Muscle layer of duodenum (tissue), 2 donors: ENCODE data around the gene CALN1.

Experiments used
- H3K27ac ChIP-seq: one replicate; pipeline ENCODE4 v1.7.0; 2013; ENCODE audit warnings: mild to moderate bottlenecking, low read length
- H3K27me3 ChIP-seq: one replicate; pipeline ENCODE4 v1.7.0; 2013; ENCODE audit warnings: low read depth, mild to moderate bottlenecking, control low read depth, low read length
- H3K36me3 ChIP-seq, 2 donors: one replicate each; pipeline ENCODE4 v1.7.0; 2013; ENCODE audit warnings: low read length in 2 of 2, control low read depth in 1 of 2, mild to moderate bottlenecking in 1 of 2; ENCODE audit not compliant: insufficient read depth in 2 of 2, control insufficient read depth in 1 of 2
- H3K4me1 ChIP-seq, 2 donors: one replicate each; pipeline ENCODE4 v1.7.0; 2013; ENCODE audit warnings: low read length in 2 of 2, mild to moderate bottlenecking in 2 of 2, control low read depth in 1 of 2, moderate library complexity in 1 of 2; ENCODE audit not compliant: insufficient read depth in 2 of 2, control insufficient read depth in 1 of 2
- H3K4me3 ChIP-seq, 2 donors: one replicate each; pipeline ENCODE4 v1.7.0; 2013; ENCODE audit warnings: low read length in 2 of 2, low read depth in 1 of 2, mild to moderate bottlenecking in 1 of 2
- H3K9me3 ChIP-seq, 2 donors: one replicate each; pipeline ENCODE4 v1.7.0; 2013; ENCODE audit warnings: low read length in 2 of 2, control low read depth in 1 of 2, mild to moderate bottlenecking in 1 of 2; ENCODE audit not compliant: control insufficient read depth in 1 of 2
- donor health status: healthy.

The CALN1 gene

GRCh38 chr7:72182036-72182435, 230.1 kb downstream of the CALN1 start:
- Histone ChIP-seq H3K36me3 (no peaks in the 10 kb centered on the region), H3K27ac (no peak overlapping the region)

GRCh38 chr7:72176875-72177274, 235.3 kb downstream of the CALN1 start:
- Histone ChIP-seq H3K9me3 (peaks cover 4 to 22% of the 10 kb centered on the region in 2 donors), H3K27ac (no peak overlapping the region), H3K4me1 (no peaks in the 10 kb centered on the region), H3K4me3 (no peak overlapping the region), H3K27me3 (no peaks in the 10 kb centered on the region), H3K36me3 (no peaks in the 10 kb centered on the region)

More at GRCh38 chr7:72182036-72182435, 230.1 kb downstream of the CALN1 start:
- H3K4me3 ChIP-seq = no peak overlapping the region
- no peaks in the 10 kb centered on the region for H3K4me1 ChIP-seq
- no peaks in the 10 kb centered on the region for H3K27me3 ChIP-seq
- H3K9me3 ChIP-seq = no peaks in the 10 kb centered on the region

- Histone ChIP-seq H3K27me3 (no peaks in the 10 kb centered on the region), H3K36me3 (no peaks in the 10 kb centered on the region), H3K9me3 (peaks cover 4 to 20% of the 10 kb centered on the region in 2 donors), H3K27ac (no peak overlapping the region), H3K4me1 (no peaks in the 10 kb centered on the region), H3K4me3 (no peak overlapping the region)
Measured at GRCh38 chr7:72170475-72170874, 241.7 kb downstream of the CALN1 start.

GRCh38 chr7:72163271-72163670, 248.9 kb downstream of the CALN1 start:
- no peaks in the 10 kb centered on the region for H3K36me3 ChIP-seq
- H3K9me3 ChIP-seq = peaks cover 0 to 30% of the 10 kb centered on the region in 2 donors
- H3K27me3 ChIP-seq = no peaks in the 10 kb centered on the region

GRCh38 chr7:72161534-72161933, 250.6 kb downstream of the CALN1 start:
- Histone ChIP-seq H3K36me3 (no peaks in the 10 kb centered on the region), H3K27ac (no peak overlapping the region)

More at GRCh38 chr7:72163271-72163670, 248.9 kb downstream of the CALN1 start:
- Histone ChIP-seq H3K4me1 (no peaks in the 10 kb centered on the region), H3K4me3 (no peak overlapping the region), H3K27ac (no peak overlapping the region)

GRCh38 chr7:72159911-72160310, 252.2 kb downstream of the CALN1 start:
- H3K4me1 ChIP-seq = no peaks in the 10 kb centered on the region
- no peak overlapping the region for H3K4me3 ChIP-seq
- H3K9me3 ChIP-seq = peaks cover 0 to 28% of the 10 kb centered on the region in 2 donors
- no peaks in the 10 kb centered on the region for H3K36me3 ChIP-seq
- H3K27me3 ChIP-seq = no peaks in the 10 kb centered on the region
- no peak overlapping the region for H3K27ac ChIP-seq

More at GRCh38 chr7:72161534-72161933, 250.6 kb downstream of the CALN1 start:
- Histone ChIP-seq H3K27me3 (no peaks in the 10 kb centered on the region), H3K4me3 (no peak overlapping the region), H3K9me3 (peaks cover 0 to 30% of the 10 kb centered on the region in 2 donors), H3K4me1 (no peaks in the 10 kb centered on the region)

- Histone ChIP-seq H3K9me3 (peaks cover 0 to 11% of the 10 kb centered on the region in 2 donors), H3K36me3 (no peaks in the 10 kb centered on the region), H3K4me3 (no peak overlapping the region), H3K27me3 (no peaks in the 10 kb centered on the region), H3K4me1 (no peaks in the 10 kb centered on the region), H3K27ac (no peak overlapping the region)
Measured at GRCh38 chr7:72156671-72157070, 255.5 kb downstream of the CALN1 start.

GRCh38 chr7:72153132-72153512, 259.0 kb downstream of the CALN1 start:
- Histone ChIP-seq H3K27me3 (no peaks in the 10 kb centered on the region), H3K4me1 (no peaks in the 10 kb centered on the region), H3K27ac (no peak overlapping the region), H3K36me3 (no peaks in the 10 kb centered on the region), H3K9me3 (no peaks in the 10 kb centered on the region), H3K4me3 (no peak overlapping the region)

GRCh38 chr7:72152161-72153131, 259.7 kb downstream of the CALN1 start:
- H3K27ac ChIP-seq = no peak overlapping the region
- no peak overlapping the region for H3K4me3 ChIP-seq
- no peaks in the 10 kb centered on the region for H3K36me3 ChIP-seq
- no peaks in the 10 kb centered on the region for H3K4me1 ChIP-seq
- no peaks in the 10 kb centered on the region for H3K9me3 ChIP-seq
- H3K27me3 ChIP-seq = no peaks in the 10 kb centered on the region

- Histone ChIP-seq H3K27me3 (no peaks in the 10 kb centered on the region), H3K36me3 (no peaks in the 10 kb centered on the region), H3K4me1 (no peaks in the 10 kb centered on the region), H3K27ac (no peak overlapping the region), H3K4me3 (no peak overlapping the region), H3K9me3 (no peaks in the 10 kb centered on the region)
Measured at GRCh38 chr7:72140566-72140965, 271.6 kb downstream of the CALN1 start.

- peaks cover 0 to 2% of the 10 kb centered on the region in 2 donors for H3K9me3 ChIP-seq
- no peaks in the 10 kb centered on the region for H3K27me3 ChIP-seq
- no peak overlapping the region for H3K4me3 ChIP-seq
- H3K4me1 ChIP-seq = no peaks in the 10 kb centered on the region
- no peaks in the 10 kb centered on the region for H3K36me3 ChIP-seq
- no peak overlapping the region for H3K27ac ChIP-seq
Measured at GRCh38 chr7:72127136-72127535, 285.0 kb downstream of the CALN1 start.
